Epithelial cell of esophagus (primary cell): ENCODE results near the gene PTPRT.

Source experiments
- DNase-seq: peaks from one replicate; pipeline ENCODE4 v3.0.0; 2010; ENCODE audit warnings: low read depth
- H3K4me3 ChIP-seq: 2 replicates; pipeline ENCODE4 v1.5.1; 2011; ENCODE audit warnings: mild to moderate bottlenecking, low read length, control low read depth
- CTCF ChIP-seq: IDR thresholded peaks from 2 replicates; pipeline ENCODE4 v1.5.1; 2011; ENCODE audit warnings: low read depth, mild to moderate bottlenecking, low read length, control low read depth, inconsistent platforms; ENCODE audit not compliant: insufficient read depth; ENCODE audit errors: missing control alignments

PTPRT gene

GRCh38 chr20:42613076-42613475 is 576.6 kb downstream of the PTPRT start:
- no peak overlapping the region for H3K4me3 ChIP-seq
- TF ChIP-seq CTCF: no peak
- DNase-seq: no peak

GRCh38 chr20:42611889-42612837 is 577.5 kb downstream of the PTPRT start:
- no peak for DNase-seq
- H3K4me3 ChIP-seq: no peak overlapping the region
- no peak for TF ChIP-seq CTCF

GRCh38 chr20:42611423-42611822 is 578.3 kb downstream of the PTPRT start:
- H3K4me3 ChIP-seq: no peak overlapping the region
- TF ChIP-seq CTCF: no peak
- no peak for DNase-seq

GRCh38 chr20:42610070-42610469 is 579.6 kb downstream of the PTPRT start:
- no peak overlapping the region for H3K4me3 ChIP-seq
- no peak for TF ChIP-seq CTCF
- no peak for DNase-seq

GRCh38 chr20:42609618-42610017 is 580.1 kb downstream of the PTPRT start:
- no peak for TF ChIP-seq CTCF
- H3K4me3 ChIP-seq: no peak overlapping the region
- no peak for DNase-seq

GRCh38 chr20:42604998-42605956 is 584.4 kb downstream of the PTPRT start:
- no peak overlapping the region for H3K4me3 ChIP-seq
- no peak for TF ChIP-seq CTCF
- DNase-seq: no peak
